HG03575 (cell line): ENCODE measurements around the gene TAMALIN.
"Not testable (repeated sequence)": the region's sequence is repeated elsewhere in the genome, so short reads cannot be mapped to it uniquely, and the experiment has no call there.

Source experiments
- ATAC-seq: cut with Tn5 transposase; IDR thresholded peaks from one replicate; pipeline ENCODE4 v1.9.1; 2021; ENCODE audit not compliant: unreplicated experiment, insufficient number of reproducible peaks, low FRiP score; ENCODE audit errors: extremely low read depth

The TAMALIN gene

DNA sequence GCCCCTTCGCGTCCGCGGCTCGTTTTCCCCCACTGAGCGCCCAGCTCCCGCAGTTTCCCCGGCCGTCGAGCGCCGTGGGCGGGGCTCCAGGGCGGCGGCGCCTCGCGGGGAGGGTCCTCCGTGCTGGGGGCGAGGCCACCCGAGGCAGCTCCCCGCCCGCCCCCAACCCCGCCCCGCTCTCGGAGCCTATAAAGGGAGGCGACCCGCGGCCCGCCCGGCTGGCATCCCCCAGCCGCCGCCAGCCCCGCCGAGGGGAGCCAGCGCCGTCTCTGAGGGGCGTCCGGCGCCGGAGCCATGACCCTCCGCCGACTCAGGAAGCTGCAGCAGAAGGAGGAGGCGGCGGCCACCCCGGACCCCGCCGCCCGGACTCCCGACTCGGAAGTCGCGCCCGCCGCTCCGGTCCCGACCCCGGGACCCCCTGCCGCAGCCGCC is at the start of gene TAMALIN:
Gene TAMALIN, plus strand, starts transcription at position 221 of the 432 bp plus-strand sequence. Its CDS starts 74 bp downstream, at position 295.
- no peak for ATAC-seq

DNA sequence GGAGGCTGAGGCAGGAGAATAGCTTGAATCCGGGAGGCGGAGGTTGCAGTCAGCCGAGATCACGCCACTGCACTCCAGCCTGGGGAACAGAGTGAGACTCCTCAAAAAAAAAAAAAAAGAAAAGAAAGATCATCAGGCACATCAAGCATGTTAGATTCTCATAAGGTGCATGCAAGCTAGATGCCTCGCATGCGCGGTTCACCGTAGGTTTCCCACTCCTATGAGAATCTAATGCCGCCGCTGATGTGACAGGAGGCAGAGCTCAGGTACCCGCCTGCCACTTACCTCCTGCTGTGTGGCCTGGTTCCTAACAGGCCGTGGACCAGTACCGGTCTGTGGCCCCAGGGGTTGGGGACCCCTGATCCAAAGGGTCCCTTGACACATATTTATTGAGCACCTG is 48.2 kb upstream of the TAMALIN start:
- no peak for ATAC-seq

DNA sequence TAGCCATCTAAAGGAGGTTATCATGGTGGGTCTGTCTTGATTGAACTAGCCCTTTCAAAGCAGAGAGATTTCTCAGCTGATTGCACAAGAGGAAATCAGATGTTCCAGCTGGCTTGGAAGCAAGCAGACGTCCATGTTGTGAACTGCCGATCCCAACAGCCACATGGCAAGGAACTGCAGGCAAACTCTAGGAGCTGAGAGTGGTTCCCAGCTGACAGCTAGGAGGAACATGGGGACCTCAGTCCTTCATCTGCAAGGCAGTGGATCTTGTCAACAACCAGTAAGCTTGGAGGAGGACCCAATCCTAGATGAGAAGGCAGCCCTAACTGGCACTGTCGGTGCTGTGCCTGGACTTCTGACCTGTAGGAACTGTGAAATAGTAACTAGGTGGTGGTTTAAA is 47.5 kb upstream of the TAMALIN start:
- no peak for ATAC-seq

DNA sequence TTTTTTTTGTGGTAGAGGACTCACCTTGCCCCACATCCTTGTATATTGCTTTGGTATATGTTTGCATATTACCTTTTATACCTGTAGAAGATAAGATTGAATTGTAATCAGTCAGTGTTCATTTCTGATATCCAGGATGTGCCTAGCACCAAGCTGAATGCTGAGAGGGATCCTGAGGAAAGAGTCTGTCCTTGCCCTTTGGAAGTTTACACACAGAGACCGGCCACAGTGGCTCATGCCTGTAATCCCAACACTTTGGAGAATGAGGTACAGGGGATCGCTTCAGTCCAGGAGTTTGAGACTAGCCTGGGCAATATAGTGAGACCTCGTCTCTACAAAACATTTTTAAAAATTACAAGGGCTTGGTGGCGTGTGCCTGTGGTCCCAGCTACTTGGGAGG is 46.8 kb upstream of the TAMALIN start:
- ATAC-seq = no peak

DNA sequence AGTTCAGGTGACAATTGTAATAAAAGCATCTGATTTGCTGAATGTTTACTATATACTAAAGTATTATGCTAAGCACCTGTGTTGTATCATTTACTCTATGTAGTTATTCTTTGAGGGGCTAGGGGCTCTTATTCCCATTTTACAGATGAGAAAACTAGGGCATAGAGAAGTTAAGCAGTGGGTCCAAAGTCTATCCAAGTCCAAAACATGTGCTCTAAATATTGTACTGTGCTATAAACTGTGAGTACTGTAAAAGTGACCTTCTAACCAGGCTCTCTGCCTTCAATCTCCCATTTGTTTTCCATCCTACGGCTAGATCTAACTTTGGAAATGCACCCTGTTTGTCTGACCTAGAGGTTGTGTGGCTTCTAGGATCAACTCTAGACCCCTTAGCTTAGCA is 46.3 kb upstream of the TAMALIN start:
- ATAC-seq = no peak

DNA sequence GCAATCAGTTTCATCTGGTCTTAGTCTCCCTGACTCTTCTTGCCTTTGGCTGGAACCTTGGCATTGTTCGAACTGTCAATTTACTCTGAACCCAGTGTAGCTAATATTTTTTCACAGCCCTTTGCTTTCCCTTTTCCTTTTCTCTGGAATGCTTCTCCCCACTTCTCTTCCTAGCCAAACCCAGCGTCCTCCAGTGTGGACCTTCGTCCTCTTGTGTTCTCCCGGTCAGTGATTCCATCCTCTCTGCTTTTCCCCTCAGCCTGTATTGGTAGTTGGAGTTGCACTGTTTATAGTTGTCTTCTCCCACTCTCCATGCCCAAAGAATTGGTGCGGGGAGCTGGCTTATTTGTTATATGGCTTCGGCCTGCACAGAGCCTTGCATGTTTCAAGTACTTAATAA is 45.9 kb upstream of the TAMALIN start:
- ATAC-seq = no peak

DNA sequence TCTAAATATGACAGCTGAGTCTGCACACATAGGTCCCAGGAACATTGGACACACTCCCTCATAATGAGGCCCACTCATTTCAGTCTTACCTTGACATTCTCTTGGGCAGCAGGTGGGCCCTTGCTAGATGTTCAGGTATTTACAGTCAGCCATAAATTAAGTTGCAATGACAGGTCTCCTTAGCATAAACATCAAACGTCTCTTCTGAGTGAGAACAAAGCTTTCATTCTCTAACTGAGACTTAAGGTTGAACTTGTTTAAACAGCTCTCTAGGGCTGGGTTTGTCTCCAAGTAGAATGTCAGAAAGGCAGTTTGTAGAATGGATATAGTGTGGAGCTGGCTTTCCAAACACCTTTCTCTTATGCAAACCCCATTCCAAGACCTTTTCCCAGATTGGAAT is 44.9 kb upstream of the TAMALIN start:
- no peak for ATAC-seq

DNA sequence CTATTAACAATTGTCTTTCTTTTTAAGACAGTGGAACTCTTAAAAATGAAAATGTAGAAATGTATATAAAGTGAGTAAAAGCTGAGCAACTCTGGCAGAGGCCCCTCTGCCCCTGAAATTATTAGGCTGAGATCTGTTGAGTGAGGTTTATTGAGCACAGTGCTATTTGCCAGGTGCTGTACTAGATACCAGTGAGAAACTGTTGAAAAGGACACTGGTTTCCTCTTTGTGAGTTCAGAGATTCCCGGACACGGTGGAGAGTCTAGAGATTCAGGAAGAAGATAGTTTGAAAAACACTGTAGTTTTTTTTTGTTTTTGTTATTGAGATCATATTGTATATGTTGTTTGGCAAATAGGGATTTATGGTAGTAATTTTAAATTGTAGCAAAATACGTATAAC is 44.0 kb upstream of the TAMALIN start:
- ATAC-seq = no peak

DNA sequence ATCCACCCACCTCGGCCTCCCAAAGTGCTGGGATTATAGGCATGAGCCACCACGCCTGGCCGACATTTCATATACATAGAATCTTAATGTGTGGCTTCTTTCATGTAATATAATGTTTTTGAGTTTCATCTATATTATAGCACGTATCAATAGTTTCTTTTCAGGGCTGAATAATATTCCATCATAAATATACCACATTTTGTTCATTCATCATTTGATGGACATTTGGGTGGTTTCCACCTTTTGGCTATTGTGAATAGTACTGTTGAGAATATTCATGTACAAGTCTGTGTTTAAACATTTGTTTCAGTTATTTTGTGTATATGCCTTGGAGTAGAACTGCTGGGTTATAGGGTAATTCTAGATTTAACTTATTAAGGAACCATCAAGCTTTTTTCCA is 43.3 kb upstream of the TAMALIN start:
- ATAC-seq = no peak

DNA sequence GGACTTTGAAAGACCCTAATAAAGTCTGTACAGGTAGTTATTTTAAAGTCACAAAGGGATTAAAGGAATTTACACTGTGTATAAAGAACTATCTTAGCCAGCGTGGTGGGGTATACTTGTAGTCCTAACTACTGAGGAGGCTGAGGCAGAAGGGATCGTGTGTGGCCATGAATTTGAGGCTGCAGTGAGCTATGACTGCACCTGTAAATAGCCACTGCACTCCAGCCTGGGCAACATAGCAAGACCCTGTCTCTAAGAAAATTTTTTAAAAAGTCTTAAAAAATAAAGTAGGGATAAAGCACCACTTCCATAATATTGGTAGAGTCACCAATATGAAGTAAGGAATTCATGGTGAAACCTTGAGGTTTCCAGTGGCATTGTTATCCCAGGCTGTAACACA is 37.1 kb upstream of the TAMALIN start:
- ATAC-seq = no peak

DNA sequence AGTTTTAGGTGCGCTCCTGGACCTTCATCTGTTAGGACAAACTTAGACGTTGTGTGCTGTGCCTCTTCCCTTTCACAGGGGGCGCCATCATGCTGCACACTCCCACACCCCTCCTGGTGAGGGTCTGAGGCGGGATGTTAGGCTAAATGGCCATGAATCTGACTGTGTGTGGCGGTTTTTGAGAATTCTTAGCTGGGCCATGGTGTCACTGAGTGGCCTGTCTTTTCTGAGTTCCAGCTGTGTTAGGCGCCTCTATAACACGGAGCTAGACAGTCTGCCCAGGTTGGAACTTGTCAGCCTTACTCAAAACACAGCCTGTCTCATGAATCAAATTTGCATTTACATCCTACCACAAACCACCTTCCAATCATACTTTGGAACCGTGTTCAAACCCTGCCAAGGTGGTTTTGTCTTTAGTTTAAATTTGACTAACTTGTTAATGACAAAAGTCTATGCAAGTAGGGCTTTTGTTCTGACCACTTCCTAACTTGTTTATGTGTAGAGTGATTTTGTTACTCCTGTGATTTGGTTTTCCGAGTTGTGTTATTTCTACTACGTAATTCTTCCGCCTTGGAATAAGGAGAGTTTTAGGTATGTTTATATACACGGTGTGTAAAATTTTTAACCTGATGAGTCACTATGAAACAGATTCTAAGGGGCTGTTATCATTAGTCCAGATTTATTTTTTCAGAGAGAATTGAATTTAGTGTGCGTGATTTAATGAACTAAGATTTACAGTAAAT is 35.7 kb upstream of the TAMALIN start:
- ATAC-seq = peak; percentile 46

DNA sequence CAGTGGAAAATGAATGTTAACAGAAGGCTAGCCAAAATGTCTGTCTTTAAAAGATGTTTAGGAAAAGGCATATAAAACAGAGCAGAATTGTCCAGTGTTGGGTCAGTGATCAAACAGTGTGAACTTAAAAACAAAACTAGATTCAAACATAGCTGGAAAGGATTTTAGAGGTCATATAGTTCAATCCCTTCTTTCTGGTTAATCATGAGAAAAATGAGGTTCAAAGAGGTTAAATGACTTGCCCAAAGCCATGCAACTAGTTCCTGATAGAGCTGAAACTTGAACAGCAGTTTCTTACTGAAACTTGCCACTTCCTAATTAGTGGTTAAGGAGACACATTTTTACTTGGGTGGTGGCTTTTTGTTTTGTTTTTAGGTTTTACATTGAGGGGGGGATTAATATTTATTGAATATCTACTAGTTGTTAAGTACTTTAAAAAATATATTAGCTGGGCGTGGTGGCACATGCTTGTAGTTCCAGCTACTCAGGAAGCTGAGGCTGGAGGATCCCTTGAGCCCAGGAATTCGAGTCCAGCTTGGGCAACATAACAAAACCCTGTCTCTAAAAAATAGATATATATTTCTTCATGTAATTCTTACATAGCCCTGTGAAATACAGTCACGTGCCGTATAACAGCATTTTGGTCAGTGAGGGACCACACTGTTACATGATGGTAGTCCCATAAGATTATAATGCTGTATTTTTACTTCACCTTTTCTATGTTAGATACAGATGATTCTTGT is 34.9 kb upstream of the TAMALIN start:
- ATAC-seq = no peak

DNA sequence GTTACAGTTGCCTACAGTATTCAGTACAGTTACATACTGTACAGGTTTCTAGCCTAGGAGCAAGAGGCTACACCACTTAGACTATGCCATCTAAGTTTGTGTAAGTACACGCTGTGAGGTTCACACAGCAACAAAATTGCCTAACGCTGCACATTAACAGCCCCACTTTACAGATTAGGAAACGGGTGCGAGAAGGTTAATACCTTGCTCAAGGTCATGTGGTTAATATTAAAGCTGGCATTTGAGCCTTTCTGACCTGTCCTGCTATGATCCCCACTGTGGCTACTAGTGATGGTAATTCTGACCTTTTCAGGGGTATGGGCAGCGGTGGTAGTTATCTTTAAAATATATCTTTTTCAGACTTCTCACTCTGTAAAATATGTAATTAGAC is 34.3 kb upstream of the TAMALIN start:
- no peak for ATAC-seq

DNA sequence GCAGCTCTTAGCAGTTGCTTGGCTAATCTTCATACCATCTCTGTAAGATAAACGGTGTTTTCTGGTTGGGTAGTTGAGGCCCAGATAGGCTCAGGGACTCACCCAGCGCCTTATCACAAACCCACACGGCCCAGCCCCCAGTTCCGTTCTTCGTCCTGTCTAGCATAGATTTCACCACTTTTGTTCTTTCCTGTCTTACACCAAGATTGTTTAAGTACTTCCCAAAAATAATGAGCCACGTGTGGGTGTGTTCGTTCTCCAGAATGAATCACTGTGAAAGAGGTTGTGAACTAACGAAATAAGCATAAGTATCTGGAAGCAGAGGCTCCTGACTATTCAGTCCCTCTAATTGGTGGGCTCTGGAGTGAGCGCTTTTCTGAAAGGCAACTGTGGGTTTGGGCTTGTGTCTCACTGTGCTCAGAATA is 33.9 kb upstream of the TAMALIN start:
- ATAC-seq = no peak

DNA sequence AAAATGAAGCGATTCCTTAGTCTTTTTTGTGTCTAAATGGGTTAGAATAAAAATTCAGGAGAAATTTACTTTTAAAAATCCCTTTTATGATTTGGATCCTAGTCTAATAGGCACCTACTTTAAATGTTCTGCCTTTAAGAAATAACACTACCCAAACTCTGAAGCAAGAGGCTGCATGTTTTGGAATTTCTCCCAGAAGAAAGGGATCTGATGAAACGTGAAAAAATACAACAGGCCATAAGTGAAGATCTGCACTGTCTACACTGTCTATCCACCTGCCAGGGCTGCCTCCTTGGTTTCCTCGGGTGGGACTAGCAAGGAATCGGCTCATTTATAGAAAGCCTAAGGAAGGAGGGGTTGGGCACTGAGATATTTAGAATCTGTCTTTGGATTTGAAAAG is 33.2 kb upstream of the TAMALIN start:
- ATAC-seq = no peak

DNA sequence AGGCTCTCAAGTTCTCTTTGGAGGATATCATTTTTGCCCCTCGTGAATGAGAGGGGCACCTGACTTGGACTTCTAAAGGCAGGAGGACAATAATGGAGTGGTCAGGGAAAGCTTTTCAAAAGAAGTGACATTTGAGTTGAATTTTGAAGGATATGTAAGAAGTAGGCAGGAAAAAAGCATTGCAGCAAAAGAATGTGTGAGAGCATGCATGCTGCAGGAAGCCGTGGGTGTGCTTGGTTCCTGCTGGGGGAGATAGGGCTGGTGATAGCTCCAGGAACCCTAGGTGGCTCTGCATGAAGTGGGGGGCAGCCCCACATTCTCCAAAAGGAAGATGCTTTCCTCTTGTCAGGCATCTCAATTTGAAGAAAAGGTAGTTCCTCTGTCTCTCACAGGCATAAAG is 32.1 kb upstream of the TAMALIN start:
- ATAC-seq = no peak

DNA sequence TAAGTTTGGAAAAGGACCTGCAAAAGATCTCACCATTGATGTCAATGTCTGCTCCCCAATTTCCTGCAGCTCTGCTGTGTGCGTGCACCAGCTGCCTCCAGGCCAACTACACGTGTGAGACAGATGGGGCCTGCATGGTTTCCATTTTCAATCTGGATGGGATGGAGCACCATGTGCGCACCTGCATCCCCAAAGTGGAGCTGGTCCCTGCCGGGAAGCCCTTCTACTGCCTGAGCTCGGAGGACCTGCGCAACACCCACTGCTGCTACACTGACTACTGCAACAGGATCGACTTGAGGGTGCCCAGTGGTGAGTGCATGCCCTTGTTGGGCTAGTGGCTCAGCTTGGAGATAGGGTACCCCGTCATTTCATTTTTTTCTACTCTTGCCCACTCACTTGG is 31.6 kb upstream of the TAMALIN start:
- ATAC-seq = no peak

DNA sequence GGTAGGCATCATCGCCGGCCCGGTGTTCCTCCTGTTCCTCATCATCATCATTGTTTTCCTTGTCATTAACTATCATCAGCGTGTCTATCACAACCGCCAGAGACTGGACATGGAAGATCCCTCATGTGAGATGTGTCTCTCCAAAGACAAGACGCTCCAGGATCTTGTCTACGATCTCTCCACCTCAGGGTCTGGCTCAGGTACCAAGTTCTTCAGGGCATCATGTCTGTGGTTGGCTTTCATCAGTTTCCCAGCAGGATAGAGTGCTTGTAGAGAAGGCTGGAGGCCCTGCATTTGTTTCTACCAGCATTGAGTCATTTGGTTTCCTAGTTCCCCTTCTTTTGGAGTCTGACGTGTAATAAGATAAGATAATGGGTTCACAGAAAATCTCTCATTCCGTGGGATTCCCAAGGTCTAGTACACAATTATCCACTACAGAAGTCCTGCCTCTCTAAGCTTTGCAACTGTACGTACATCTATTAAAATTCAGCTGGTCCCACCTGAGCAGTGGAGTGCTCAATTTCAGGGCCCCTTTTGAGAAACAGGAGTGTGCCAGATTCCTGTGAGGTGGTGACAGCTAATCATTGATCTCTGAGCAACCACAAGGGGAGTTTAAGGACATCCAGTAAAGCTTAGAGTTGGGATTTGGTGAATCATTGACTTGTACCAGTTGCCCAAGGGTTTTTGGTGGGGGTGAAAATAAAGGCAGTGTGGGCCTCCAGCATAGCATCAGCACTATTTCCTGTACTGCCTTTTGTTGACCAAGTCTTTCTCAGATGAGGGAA is 30.2 kb upstream of the TAMALIN start:
- ATAC-seq = no peak

DNA sequence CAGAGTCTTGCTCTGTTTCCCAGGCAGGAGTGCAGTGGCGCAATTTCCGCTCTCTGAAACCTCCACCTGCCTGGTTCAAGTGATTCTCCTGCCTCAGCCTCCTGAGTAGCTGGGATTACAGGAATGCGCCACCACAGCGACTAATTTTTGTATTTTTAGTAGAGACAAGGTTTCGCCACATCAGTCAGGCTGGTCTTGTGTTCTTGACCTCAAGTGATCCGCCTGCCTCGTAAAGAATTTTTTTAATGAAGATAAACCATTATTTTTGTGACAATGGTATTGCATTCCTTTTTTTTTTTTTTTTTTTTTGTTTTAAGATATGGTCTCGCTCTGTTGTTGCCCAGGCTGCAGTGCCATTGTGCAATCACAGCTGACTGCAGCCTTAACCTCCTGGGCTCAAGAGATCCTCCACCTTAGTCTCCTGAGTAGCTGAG is 29.4 kb upstream of the TAMALIN start:
- ATAC-seq = no peak

DNA sequence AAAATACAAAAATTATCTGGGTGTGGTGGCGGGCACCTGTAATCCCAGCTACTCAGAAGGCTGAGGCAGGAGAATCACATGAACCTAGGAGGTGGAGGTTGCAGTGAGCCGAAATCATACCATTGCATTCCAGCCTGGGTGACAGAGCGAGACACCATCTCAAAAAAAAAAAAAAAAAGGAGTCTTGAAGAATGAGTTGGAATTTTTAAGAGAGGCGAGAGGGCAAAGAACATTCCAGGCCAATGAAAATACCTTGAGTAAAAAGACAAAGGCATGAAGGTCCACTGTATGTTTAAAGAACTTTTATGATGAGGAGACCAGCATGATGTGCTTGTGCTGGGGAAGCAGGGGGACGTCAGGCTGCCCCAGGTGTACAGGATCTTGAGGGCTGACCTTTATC is 27.4 kb upstream of the TAMALIN start:
- ATAC-seq = not testable (repeated sequence)
